GM12874 (cell line): ENCODE results near the gene PRKD2.

Source experiments
- CTCF ChIP-seq: IDR thresholded peaks from 2 replicates; pipeline ENCODE4 v1.5.1; 2011; ENCODE audit warnings: low read depth, mild to moderate bottlenecking, control low read depth, low read length, moderate library complexity; ENCODE audit not compliant: insufficient read depth

Gene PRKD2

DNA sequence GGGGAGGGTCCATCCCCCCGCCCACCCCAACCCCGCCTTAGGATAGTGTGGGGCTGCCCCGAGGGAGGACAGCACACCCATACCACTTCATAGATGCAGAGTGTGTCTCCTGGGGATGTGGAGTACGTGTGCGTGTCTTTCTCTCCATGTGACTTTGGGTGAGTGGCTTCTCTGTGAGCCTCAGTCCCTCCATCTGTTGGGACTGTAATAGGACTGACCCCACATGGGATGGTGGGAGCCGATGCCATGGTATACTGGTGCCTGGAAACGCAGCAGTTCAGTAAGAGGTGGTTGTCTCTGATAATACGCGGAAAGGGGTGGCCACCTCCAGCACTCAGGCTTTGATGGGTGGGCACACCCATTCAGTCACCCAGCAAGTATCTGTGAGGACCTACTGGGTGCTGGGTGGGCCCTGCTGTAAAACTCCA is 816 bp upstream of the PRKD2 start:
- TF ChIP-seq CTCF: no peak

DNA sequence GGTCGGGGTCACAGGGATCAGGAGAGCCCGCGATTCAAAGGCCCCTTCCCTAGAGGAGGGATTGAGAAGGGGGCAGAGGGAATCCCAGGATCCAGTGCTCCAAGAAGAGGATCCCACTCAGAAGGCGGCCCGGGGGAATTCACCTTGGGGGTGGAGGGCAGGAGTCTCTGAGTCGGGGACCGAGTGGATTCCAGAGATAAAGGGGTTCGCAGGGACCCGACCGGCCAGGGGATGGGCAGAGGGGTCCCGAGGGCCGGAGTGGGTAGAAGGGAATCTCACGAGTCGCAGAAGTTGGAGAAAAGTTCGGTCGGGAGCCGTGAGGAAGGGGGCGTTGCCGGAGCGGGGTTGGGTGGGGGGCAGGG is 261 bp downstream of the PRKD2 start:
- TF ChIP-seq CTCF: no peak

- TF ChIP-seq CTCF: peak; percentile 21; the same call in 1 of the 2 replicates
These were observed 791 bp downstream of the PRKD2 start for GRCh38 chr19:46715975-46716671.

- no peak for TF ChIP-seq CTCF
These were observed 1.3 kb downstream of the PRKD2 start for GRCh38 chr19:46715620-46715974.

- TF ChIP-seq CTCF: no peak
These were observed 2.3 kb downstream of the PRKD2 start for GRCh38 chr19:46714444-46715106.

DNA sequence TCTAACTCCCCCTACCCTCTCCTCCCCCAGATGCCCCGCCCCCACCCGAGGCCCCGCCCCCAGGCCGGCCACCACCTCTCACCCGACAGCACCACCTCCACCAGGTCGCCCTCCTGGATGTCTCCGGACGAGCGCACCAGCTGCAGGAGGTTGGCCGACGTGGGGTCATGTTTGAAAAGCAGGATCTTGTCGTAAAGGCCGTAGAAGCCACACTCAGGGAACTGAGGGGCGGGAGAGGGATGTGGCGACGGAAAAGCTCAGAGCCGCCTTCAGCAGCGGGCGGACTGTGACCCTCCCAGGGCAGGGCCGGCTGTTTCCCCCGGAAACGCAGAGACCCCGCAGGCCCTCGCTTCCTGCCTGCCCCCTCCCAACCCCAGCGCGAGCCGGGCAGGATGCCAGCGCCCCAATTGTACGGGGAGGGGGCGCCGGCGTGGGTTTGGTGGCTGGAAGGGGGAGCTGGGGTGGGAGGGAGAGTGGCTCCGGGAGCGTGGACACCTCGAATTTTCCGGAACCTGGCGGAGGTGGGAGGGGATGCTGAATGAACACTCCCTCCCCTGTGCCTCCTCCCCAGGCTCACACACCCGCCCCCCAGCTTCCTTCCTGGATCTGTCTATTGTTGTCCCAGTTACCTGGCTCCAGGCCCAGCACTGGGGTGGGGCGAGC is 3.0 kb downstream of the PRKD2 start:
- TF ChIP-seq CTCF: no peak

DNA sequence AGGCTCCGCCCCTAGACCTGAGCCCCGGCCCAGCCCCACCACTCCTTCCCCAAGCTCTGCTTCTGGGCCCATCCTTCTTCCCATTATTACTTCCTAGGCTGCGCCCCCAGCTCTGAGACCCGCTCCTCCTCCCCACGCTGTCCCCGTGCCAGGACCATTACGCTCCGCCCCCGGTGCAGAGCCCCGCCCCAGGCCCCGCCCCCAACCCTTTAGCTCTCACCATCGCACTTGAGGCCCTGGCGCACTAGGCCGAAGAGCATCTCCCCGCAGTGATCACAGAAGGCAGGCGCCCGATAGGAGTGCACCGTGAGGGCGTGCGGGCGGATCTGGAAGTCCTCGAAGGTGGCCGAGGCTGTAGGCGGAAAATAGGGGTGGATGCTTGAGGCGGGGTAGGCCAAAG is 6.2 kb downstream of the PRKD2 start:
- no peak for TF ChIP-seq CTCF
